Right renal cortex interstitium (tissue), 3 donors: ENCODE results near the gene SPECC1L. TPM values are rescaled to one million over a fixed set of nuclear protein-coding genes. Genes with fewer than 3 reads are reported as not detected.
A peak's percentile ranks its signal among the peaks of the same experiment; 100 is the strongest.
"Not testable (repeated sequence)": the region's sequence is repeated elsewhere in the genome, so short reads cannot be mapped to it uniquely, and the experiment has no call there.

Source experiments
- DNase-seq, 3 donors: peaks; one replicate each; pipeline ENCODE4 v3.0.0-alpha.2; 2013; ENCODE audit warnings: low read depth in 3 of 3, low spot score in 2 of 3
- polyA plus RNA-seq, 3 donors: library from polyadenylated mRNA; unstranded; fragments of 120-200 nt; gene quantifications; one replicate each; pipeline ENCODE4 v1.2.1, GENCODE V29; 2013; ENCODE audit not compliant: insufficient read length in 3 of 3

Gene SPECC1L
- polyA plus RNA-seq = 10 to 100 TPM; 49.9 to 53.5 (median 53.2) TPM

- DNase-seq = peak; percentile 76 to 85 (median 84)
Measured at GRCh38 chr22:24270556-24271385, at the start of gene SPECC1L. TSS of gene SPECC1L (plus strand) at chr22:24270831. CDS start at chr22:24302232, 31,401 bp downstream.

- DNase-seq = no peak
Measured at GRCh38 chr22:24224468-24224867, 46.2 kb upstream of the SPECC1L start.

- no peak for DNase-seq
Measured at GRCh38 chr22:24225044-24225601, 45.5 kb upstream of the SPECC1L start.

- no peak for DNase-seq
Measured at GRCh38 chr22:24225951-24226350, 44.7 kb upstream of the SPECC1L start.

GRCh38 chr22:24230911-24231656, 39.5 kb upstream of the SPECC1L start:
- no peak for DNase-seq

GRCh38 chr22:24231706-24232105, 38.9 kb upstream of the SPECC1L start:
- no peak for DNase-seq

GRCh38 chr22:24232124-24232523, 38.5 kb upstream of the SPECC1L start:
- DNase-seq = no peak

GRCh38 chr22:24232725-24233124, 37.9 kb upstream of the SPECC1L start:
- no peak for DNase-seq

- no peak for DNase-seq
Measured at GRCh38 chr22:24233235-24233634, 37.4 kb upstream of the SPECC1L start.

GRCh38 chr22:24233816-24234215, 36.8 kb upstream of the SPECC1L start:
- DNase-seq = no peak

GRCh38 chr22:24235315-24235714, 35.3 kb upstream of the SPECC1L start:
- DNase-seq = no peak

- DNase-seq = no peak
Measured at GRCh38 chr22:24236656-24237055, 34.0 kb upstream of the SPECC1L start.

- DNase-seq = not testable (repeated sequence)
Measured at GRCh38 chr22:24238101-24238694, 32.4 kb upstream of the SPECC1L start.

GRCh38 chr22:24240381-24240780, 30.2 kb upstream of the SPECC1L start:
- no peak for DNase-seq

- not testable (repeated sequence) for DNase-seq
Measured at GRCh38 chr22:24240985-24241692, 29.5 kb upstream of the SPECC1L start.

- not testable (repeated sequence) for DNase-seq
Measured at GRCh38 chr22:24243417-24243816, 27.2 kb upstream of the SPECC1L start.

GRCh38 chr22:24244144-24244787, 26.4 kb upstream of the SPECC1L start:
- DNase-seq = no peak

GRCh38 chr22:24245030-24245431, 25.6 kb upstream of the SPECC1L start, which contains the start of gene GGT5:
TSS of gene GGT5 (minus strand) at chr22:24245082. CDS start at chr22:24244725, 357 bp downstream.
- not testable (repeated sequence) for DNase-seq
